ENCODE measurements around the gene HSD11B1. TPM values are rescaled to one million over a fixed set of nuclear protein-coding genes. Genes with fewer than 3 reads are reported as not detected.

Gene HSD11B1
- total RNA-seq, 2 experiments from 2014 or later, result 0.36 TPM; not detected in 1

DNA sequence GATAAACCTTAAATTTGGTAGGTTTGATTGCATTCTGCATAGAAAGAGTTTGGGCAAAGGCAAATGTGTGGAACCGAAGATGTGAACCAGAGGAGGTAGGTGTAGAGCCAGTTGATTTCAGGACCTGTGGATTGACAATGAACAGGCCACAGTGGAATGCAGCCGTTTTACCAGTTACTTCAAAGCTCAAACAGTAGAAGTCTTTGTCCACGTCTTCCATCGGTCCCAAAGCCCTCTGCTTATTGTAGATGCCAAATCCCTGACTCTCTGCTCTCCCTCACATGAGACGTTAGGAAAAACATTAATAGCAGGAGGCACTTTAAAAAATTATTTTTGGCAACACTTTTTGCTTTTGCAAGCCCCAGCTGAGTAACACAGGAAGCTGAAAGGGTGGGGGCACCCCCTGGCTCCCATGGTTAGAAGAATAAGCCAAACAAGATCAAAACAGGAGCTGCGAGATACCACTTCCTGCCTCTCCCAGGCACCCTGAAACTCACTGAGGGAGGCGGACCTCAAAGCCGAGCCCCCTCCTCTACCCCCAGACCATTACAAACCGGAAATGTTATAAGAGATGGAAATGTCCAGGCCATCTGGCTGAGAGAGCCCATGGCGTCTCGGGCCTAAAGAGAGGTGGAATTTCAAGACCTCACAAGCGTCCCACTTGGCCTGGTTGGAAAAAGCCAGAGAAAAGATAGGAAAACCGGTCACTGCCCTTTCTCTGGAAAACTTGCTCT is 64.7 kb downstream of the HSD11B1 start:
- peak; percentile 74 for DNase-seq
- no peak overlapping the region for H3K27ac Mint-ChIP-seq
- H3K4me1 Mint-ChIP-seq, result peaks cover 39% of the 10 kb centered on the region
- no peaks in the 10 kb centered on the region for H3K27me3 Mint-ChIP-seq
- no peaks in the 10 kb centered on the region for H3K9me3 Mint-ChIP-seq
- H3K36me3 Mint-ChIP-seq, result peaks cover 54% of the 10 kb centered on the region
- no peak overlapping the region for H3K4me3 Mint-ChIP-seq

GRCh38 chr1:209769971-209770370 is 65.3 kb downstream of the HSD11B1 start:
- no peak for DNase-seq
- no peak overlapping the region for H3K4me3 Mint-ChIP-seq
- H3K4me1 Mint-ChIP-seq, result peaks cover 43% of the 10 kb centered on the region
- H3K27ac Mint-ChIP-seq, result no peak overlapping the region
- no peaks in the 10 kb centered on the region for H3K9me3 Mint-ChIP-seq
- H3K27me3 Mint-ChIP-seq, result no peaks in the 10 kb centered on the region
- peaks cover 55% of the 10 kb centered on the region for H3K36me3 Mint-ChIP-seq

GRCh38 chr1:209770636-209771415 is 66.2 kb downstream of the HSD11B1 start:
- Mint-ChIP-seq H3K9me3 (no peaks in the 10 kb centered on the region), H3K27ac (no peak overlapping the region), H3K4me3 (no peak overlapping the region), H3K4me1 (peaks cover 44% of the 10 kb centered on the region), H3K27me3 (no peaks in the 10 kb centered on the region), H3K36me3 (peaks cover 56% of the 10 kb centered on the region)
- DNase-seq, result no peak

GRCh38 chr1:209772126-209772525 is 67.5 kb downstream of the HSD11B1 start:
- no peak overlapping the region for H3K4me3 Mint-ChIP-seq
- H3K36me3 Mint-ChIP-seq, result peaks cover 53% of the 10 kb centered on the region
- H3K9me3 Mint-ChIP-seq, result no peaks in the 10 kb centered on the region
- H3K27me3 Mint-ChIP-seq, result no peaks in the 10 kb centered on the region
- no peak overlapping the region for H3K27ac Mint-ChIP-seq
- H3K4me1 Mint-ChIP-seq, result peaks cover 41% of the 10 kb centered on the region
- DNase-seq, result no peak

DNA sequence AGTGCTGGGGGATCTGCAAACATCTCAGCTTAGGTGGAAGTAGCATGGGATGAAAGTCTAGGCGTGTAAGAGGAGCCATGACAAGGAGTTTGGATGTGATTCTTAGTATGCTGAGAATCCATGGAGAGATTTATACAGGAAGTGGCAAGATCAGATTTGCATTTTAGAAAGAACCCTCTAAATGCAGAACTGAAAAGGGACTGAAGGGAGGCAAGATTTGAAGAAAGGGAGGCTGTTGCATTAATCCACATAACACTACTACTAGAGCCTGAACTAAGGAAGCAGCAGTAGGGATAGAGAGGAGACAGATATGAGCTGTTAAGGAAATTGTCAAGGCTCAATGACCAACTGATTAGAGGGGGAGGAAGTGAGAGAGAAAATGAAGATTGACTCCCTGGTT is 69.9 kb downstream of the HSD11B1 start:
- DNase-seq, result no peak
- Mint-ChIP-seq H3K27ac (peak overlapping the region; percentile 73), H3K9me3 (no peaks in the 10 kb centered on the region), H3K4me1 (peaks cover 45% of the 10 kb centered on the region), H3K36me3 (peaks cover 59% of the 10 kb centered on the region), H3K4me3 (no peak overlapping the region), H3K27me3 (no peaks in the 10 kb centered on the region)

GRCh38 chr1:209775678-209776077 is 71.0 kb downstream of the HSD11B1 start:
- Mint-ChIP-seq H3K36me3 (peaks cover 69% of the 10 kb centered on the region), H3K4me1 (peaks cover 54% of the 10 kb centered on the region), H3K9me3 (no peaks in the 10 kb centered on the region), H3K4me3 (no peak overlapping the region), H3K27ac (peak overlapping the region; percentile 73), H3K27me3 (no peaks in the 10 kb centered on the region)
- no peak for DNase-seq

DNA sequence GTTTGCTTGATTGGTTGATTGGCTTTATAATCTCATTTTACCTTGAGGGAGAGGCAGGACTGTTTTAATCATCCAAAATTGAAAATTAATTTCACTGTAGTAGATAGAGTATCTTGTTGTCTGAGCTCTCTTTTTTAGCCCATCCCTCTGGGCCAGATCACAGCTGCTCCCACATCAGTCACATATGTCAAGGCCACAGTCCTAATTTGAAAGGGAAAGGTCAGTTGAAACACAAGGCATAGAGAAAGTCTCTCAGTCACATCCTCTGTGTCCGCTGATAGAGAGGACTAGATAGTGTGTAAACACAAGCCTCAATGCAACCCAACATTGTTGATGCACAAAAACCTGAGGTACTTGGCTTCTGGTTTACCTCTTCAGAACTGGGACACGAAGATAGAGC is 72.9 kb downstream of the HSD11B1 start:
- no peaks in the 10 kb centered on the region for H3K9me3 Mint-ChIP-seq
- no peak for DNase-seq
- no peaks in the 10 kb centered on the region for H3K27me3 Mint-ChIP-seq
- peak overlapping the region; percentile 72 for H3K27ac Mint-ChIP-seq
- no peak overlapping the region for H3K4me3 Mint-ChIP-seq
- H3K4me1 Mint-ChIP-seq, result peaks cover 66% of the 10 kb centered on the region
- H3K36me3 Mint-ChIP-seq, result peaks cover 81% of the 10 kb centered on the region

DNA sequence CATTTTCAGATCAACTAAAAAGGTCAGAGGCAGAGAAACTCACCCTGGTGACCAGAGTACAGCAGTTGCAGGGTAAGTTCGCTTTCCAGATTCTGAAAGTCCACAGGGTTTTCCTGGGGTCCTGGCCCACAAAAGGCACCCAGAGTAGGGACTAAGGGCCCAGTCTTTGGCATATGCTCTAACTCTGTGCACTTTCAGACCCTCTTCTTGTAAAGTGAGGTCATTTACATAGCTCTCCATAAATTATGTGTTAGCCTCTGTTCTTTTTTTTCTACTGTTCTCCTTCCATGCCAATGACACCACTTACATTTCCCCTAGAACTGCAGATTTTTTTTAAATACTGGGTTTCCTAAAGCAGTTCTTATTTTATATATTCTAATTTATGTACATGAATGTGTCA is 73.5 kb downstream of the HSD11B1 start:
- no peak for DNase-seq
- H3K9me3 Mint-ChIP-seq, result no peaks in the 10 kb centered on the region
- no peak overlapping the region for H3K4me3 Mint-ChIP-seq
- peak overlapping the region; percentile 72 for H3K27ac Mint-ChIP-seq
- H3K27me3 Mint-ChIP-seq, result no peaks in the 10 kb centered on the region
- H3K36me3 Mint-ChIP-seq, result peaks cover 82% of the 10 kb centered on the region
- H3K4me1 Mint-ChIP-seq, result peaks cover 71% of the 10 kb centered on the region

DNA sequence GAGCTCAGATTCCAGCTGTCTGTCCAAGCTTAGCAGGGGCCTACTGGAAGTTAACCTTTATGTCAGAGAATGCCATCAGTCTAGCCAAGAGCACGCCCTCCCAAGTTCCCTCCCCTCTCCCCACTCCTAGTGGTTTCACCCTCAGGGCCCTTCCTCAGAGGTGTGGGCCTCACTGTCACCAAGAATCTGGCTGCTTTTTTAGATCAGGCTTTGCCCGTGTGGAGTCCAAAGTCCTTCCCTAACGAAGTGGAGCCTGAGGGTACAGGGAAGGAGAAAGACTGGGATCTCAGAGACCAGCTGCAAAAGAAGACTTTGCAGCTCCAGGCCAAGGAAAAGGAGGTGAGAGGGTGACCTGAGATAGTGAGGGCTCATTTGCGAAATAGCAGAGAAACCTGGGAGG is 75.6 kb downstream of the HSD11B1 start:
- Mint-ChIP-seq H3K27ac (peak overlapping the region; percentile 81), H3K4me1 (peaks cover 71% of the 10 kb centered on the region), H3K4me3 (no peak overlapping the region), H3K27me3 (peaks cover 4% of the 10 kb centered on the region), H3K9me3 (no peaks in the 10 kb centered on the region), H3K36me3 (peaks cover 73% of the 10 kb centered on the region)
- DNase-seq, result no peak

- peaks cover 2% of the 10 kb centered on the region for H3K9me3 Mint-ChIP-seq
- H3K36me3 Mint-ChIP-seq, result peaks cover 47% of the 10 kb centered on the region
- H3K27ac Mint-ChIP-seq, result peak overlapping the region; percentile 94
- H3K4me3 Mint-ChIP-seq, result peak overlapping the region; percentile 87
- peaks cover 4% of the 10 kb centered on the region for H3K27me3 Mint-ChIP-seq
- no peak for DNase-seq
- peaks cover 48% of the 10 kb centered on the region for H3K4me1 Mint-ChIP-seq
These were observed 78.7 kb downstream of the HSD11B1 start for GRCh38 chr1:209783386-209783785.

Other genes with a start within 250 kb of the HSD11B1 start
- gene CAMK1G, start 121.1 kb upstream of the HSD11B1 start, total RNA-seq, result not detected
- under 1 TPM; 0.88 to 0.89 TPM for gene LAMB3, start 52.4 kb upstream of the HSD11B1 start, total RNA-seq
- gene G0S2, start 29.4 kb upstream of the HSD11B1 start, total RNA-seq, result 10 to 100 TPM; 11.4 to 13.1 TPM
- 100 to 1,000 TPM; 194 to 204 TPM for gene TRAF3IP3, start 51.2 kb downstream of the HSD11B1 start, total RNA-seq
- gene C1orf74, start 79.7 kb downstream of the HSD11B1 start, total RNA-seq, result 1 to 10 TPM; 1.5 to 1.7 TPM
- gene IRF6, start 101.3 kb downstream of the HSD11B1 start, total RNA-seq, result 1 to 10 TPM; 2.1 to 2.4 TPM
- 10 to 100 TPM; 12.2 to 12.5 TPM for gene UTP25, start 123.1 kb downstream of the HSD11B1 start, total RNA-seq
- not detected for gene SYT14, start 233.4 kb downstream of the HSD11B1 start, total RNA-seq